Dedifferentiated amniotic fluid mesenchymal stem cell (primary cell): Measurements from ENCODE around the gene CHERP.

ENCODE experiments used
- DNase-seq: peaks from one replicate; pipeline ENCODE4 v3.0.0-alpha.2; 2016; ENCODE audit errors: extremely low spot score

The CHERP gene, protein sequence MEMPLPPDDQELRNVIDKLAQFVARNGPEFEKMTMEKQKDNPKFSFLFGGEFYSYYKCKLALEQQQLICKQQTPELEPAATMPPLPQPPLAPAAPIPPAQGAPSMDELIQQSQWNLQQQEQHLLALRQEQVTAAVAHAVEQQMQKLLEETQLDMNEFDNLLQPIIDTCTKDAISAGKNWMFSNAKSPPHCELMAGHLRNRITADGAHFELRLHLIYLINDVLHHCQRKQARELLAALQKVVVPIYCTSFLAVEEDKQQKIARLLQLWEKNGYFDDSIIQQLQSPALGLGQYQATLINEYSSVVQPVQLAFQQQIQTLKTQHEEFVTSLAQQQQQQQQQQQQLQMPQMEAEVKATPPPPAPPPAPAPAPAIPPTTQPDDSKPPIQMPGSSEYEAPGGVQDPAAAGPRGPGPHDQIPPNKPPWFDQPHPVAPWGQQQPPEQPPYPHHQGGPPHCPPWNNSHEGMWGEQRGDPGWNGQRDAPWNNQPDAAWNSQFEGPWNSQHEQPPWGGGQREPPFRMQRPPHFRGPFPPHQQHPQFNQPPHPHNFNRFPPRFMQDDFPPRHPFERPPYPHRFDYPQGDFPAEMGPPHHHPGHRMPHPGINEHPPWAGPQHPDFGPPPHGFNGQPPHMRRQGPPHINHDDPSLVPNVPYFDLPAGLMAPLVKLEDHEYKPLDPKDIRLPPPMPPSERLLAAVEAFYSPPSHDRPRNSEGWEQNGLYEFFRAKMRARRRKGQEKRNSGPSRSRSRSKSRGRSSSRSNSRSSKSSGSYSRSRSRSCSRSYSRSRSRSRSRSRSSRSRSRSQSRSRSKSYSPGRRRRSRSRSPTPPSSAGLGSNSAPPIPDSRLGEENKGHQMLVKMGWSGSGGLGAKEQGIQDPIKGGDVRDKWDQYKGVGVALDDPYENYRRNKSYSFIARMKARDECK

DNA sequence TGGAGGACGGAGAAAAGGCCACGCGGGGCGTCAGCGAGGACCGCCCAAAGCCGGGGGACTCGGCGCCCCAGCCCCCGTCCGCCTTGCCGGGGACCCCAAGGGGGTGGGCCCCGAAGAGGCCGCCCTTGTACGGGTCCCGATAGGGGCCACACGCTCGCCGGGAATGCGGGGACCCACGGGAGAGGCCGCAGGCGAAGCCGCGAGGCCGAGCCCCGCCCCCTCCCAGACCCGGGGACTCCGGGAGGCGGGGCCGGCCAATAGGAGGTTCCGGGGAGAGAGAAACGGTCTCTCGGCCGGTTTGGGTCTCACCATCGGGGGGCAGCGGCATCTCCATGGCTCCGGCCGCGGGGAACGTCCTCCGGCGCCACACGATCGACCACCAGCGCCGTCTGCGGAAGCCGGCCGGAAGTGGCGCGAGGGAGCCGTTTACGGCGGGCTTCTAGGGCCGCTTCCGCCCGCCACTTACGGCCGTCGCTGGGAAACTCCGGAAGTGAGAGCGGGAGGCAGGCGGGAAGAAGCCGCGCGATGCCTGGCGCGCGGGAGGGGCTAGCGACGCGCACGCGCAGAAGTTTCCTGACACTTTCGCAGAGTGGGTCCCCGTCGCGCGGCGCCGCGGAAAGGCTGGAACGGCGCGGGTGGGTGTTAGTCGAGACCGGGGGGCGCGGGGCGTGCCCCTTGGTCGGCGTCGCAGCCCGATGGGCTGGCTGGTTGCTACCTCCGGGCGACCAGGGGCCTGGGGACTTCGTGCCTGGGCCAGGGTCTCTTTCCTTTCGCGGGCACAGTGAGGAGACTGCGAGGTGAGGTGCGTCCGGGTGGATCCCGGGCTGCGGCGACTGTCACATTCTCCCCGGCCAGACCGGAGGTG is at the start of gene CHERP:
TSS of gene CHERP (minus strand) at position 393 of the 865 bp plus-strand sequence. CDS start at position 334, 59 bp downstream.
- peak; percentile 92 for DNase-seq

DNA sequence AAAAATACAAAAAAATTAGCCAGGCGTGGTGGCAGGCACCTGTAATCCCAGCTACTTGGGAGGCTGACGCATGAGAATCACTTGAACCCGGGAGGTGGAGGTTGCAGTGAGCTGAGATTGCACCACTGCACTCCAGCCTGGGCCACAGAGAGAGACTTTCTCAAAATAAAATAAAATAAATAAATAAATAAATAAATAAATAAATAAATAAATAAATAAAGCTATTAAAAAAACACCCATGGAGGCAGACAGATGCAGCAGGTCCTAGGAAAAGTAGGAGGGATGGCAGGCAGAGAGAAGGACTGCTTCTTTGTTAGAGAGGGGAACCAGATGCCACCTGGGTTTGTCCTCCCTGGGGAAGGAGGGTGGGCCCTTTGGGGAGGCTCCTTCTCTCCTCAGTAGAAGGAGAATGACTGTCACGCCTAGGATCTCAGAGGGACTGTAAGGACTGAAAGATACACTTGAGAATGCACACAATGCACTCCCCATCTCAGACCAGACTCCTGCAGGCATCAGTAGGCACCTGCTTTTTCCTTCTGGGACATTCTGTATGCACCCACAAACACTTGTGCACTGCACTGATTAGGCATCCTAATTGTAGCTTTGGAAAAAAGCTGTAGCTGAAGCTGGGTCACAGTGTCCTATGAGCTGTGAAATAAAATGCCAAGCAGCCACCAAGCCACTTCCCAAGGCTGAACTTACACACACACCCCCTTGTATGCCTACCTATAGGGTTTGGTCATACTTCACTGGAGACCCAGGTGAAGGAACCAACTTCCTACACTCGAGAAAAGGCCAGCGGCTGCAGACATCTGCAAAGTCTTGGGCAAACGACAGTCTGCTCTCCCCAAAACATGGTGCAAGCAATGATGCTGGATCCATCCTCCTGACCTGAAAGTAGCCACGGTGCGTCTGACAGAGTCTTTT is 48.9 kb upstream of the CHERP start:
- DNase-seq = no peak

DNA sequence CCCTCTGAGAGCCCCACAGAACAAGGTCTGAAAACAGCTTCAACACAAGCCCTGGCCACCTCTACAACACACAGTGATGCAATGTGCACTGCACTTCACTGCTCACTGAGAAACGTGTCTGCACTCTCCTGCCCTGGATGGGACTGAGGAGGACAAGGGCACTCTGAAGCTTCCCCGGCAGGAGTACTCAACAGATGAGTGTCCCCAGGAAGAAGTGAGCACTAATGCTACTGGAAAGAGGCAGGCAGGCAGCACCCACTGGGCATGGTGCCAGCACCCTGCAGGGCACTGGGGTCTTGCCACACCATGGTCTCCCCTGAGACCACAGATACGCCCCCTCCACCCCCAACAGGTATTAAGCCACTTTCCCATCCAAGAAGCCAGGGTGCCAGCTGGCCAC is 47.7 kb upstream of the CHERP start:
- no peak for DNase-seq

DNA sequence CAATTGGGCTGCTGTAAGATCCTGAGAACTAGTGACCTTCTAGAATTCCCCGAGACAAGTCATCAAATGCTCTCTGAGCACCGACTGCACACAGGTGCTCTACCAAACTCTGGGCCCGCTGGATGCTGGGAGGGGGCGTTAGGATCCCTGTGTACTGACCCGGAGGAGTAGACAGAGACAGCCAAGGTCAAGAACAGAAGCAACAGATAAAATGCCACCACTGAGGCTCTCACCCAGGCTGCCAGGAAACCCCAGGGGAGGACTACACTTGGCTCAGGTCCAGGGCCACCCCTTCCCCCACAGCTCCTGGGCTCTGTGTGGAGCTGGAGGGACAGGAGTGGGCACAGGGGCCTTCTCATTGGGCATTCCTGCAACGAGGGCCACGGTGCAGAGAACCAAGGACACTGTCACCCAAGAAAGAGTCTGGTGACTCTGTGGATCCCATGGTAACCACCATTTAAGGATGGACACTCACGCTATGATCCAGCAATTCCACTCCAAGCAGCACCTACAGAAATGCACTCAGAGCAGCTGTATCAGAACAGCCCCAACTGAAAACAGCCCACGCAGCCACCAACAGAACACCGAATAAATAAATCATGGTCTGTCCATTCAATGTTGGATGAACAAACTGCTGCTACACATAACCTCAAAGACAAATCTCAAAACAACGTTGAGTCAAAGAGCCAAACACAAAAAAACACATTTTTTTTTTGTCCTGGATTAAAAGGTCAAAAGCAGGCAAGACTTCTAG is 46.8 kb upstream of the CHERP start:
- no peak for DNase-seq

DNA sequence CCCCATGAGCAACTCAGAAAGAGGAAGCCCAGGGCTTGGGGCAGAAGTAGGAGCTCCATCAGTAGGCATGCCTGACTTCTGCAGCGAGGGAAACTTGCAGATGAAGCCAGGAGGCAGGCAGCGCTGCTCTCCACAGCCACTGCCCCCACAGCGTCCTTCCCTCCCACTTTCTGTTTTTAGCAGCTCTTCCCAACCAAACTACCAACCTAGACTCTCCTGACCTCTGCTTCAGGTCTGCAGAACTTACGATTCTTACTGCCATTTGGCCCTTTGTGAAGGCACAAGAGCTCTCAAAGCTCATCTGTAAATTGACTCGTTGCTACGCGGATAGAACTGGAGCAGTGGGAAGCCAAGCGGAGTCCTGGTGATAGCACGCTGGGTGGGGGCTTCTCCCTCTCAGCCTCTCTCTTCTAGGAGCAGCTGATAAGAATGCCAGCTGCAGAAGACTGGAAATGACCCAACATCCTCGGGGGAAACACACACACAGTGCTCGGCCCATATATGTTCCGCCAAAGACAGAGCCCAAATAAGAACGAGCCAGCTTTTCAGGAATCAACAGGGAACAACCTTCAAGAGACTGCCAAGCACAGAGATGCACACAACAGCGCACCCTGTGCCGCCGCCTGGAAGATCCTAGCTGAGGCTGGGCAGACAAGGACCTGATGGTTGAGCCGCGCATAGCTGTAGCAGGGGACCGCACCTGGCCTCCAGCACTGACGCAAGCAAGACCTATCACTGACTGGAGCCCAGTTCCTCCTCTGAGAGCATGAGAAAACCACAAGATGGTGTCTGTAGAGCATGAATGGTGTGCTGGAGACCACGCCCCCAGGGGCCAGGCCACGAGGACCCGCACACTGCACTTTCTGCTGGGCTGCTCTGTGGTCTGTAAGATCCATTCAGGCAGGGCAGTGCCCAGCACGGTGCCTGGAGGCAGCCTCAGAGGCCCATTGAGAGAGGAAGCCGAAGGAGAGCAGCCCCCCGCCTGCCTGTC is 45.9 kb upstream of the CHERP start:
- DNase-seq = no peak

DNA sequence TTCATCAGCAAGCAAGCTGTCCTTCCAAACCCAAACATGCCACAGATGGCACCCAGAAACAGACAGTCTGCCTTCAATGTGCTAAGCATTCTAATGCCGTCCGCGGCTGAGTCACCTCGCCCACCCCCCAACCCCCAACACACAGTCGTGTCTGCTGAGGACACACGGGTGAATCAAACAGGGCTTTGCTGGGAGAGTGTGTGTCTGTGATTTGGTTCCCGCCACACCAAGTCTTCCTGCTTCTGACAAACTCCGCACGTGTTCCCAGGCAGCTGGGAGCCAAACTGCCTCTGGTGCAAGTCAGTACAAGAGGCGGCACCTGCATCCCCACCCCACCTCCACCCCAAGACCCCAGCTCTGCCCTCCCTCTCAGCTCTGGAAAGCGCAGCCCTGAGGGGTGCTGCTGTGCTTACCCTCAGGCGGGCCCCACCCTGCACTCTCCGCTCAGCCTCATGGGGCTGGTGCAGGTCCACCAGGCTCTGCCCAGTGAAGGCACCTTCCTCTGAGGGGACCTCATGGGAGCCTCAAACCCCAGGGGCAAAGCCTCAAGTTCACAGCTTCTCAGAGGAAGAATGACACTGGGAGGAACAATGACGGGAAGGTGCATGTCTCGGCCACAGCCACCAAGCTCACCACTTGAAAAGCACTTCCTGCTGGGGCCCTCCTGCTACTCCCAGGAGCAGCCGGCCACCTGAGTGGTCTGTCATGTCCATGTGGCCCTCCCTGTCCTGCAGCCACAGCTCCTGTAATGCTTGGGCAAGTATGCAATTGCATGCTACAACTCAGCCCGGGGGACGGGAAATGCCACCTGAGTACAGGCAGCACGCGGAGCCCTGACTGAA is 45.0 kb upstream of the CHERP start:
- no peak for DNase-seq

DNA sequence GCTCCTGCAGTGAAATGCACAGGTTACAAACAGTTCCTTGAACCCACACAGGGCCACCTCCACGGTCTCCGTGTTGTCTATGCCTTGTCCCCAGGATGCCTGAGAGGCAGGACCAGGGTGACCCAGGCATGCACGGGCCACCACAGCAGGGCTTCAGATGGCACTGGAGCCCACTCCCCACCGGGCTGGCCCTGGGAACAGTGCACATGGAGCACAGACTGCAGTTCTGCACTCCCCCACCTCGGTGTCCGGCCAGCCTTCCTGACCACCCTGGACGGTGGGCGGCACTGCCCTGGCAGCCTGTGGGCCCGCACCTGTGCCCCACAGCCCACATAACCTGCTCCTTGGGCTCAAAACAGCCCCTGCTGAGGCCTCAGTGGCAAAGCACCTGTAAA is 44.2 kb upstream of the CHERP start:
- no peak for DNase-seq

DNA sequence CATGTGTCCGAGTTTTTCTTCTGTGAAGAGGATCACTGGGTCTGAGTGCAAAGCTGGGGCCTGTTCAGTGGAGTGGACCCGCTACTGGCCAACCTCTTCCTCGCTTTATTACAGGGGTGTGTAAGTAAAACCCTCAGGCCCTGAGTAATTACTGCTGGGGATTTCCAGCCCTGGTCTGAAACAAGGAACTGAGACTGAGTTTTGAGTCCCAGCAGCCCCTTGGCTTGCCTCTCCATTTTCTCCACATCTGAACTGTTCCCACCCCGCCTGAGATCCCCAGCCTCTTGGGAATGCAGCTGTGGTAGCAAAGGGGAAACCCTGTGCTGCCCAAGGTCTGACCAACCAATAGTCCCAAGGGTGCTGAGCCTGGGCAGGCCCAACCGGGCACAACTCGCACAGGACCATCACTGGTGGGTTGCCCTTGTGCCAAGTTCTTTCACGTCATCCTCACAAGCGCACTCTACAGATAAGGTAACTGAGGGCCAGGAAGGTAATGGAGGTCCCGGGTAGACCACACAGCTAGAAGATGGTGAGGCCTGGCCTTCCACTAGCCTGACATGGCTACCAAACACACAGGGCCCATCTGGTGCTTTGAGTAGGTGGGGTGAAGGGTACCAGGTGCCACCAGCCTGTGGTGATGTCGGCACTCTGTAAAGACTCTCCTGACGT is 43.7 kb upstream of the CHERP start:
- no peak for DNase-seq

DNA sequence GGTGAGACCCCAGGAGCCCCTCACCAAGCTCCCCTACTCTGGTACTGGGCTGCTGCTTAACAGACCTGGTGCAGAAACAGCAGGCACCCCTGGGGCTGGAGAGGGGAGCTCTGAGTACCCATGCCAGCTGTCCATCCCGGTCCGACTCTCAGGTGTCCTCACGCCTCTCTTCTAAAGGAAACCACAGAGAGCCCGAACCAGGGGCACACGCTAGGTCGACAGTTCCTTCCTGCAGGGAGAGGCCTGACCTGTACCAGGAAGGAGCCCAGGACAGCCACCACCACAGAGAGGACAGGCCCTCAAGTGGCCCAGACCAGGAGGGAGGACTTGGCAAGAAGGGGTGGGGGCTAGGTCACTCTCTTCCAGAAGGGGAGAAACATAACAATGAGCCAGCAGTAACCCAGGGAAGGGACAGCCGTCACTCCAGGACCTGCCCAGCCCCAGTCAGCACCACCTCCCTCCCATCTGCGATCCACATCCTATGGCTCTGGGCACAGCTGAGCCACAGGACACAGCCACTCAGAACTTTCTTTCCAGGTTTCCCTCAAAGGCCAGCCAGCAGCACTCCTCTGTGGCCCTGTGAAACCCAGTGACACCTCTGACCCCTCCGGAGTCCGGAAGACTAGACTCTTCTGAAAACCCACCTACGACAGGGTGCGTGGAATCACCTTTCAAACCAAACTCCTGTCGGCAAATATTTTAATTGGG is 43.0 kb upstream of the CHERP start:
- DNase-seq = no peak

DNA sequence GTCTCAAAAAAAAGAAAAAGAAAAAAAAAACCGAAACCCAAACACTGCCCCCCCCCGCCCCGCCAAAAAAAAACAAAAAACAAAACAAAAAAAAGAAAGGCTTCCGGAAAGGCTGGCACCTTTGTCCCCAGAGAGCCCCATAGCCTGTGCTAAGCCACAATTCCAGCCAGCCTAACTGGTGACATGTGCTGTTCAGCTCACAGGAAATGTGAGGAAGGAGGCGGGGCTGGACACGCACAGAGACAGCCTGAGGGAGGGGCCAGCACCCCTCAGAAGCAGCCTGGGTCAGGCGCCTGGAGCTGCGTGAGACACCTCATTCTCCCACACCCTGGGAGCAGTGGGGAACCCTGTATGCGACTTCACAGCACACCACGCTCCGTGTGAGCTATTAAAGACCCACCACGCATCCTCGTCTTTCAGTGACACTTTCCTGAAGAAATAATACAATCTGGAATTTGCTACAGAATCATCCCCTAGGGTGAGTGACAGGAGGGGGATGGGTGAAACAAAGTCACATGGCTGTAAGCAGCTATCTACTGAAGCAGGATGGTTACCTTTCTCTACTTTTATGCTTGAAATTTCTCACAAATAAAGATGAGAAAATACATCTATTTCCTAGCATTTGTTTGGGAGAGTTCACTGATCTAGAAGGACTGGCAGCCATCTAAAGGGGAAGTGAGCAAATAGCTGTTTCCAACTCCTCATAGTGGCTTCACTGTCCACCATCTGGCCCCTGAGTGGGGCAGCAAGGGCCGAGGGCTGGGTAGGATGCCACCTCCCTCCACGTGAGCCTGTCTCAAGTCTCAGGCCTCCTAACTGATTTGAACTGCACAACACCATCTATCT is 42.2 kb upstream of the CHERP start:
- DNase-seq = peak; percentile 43

DNA sequence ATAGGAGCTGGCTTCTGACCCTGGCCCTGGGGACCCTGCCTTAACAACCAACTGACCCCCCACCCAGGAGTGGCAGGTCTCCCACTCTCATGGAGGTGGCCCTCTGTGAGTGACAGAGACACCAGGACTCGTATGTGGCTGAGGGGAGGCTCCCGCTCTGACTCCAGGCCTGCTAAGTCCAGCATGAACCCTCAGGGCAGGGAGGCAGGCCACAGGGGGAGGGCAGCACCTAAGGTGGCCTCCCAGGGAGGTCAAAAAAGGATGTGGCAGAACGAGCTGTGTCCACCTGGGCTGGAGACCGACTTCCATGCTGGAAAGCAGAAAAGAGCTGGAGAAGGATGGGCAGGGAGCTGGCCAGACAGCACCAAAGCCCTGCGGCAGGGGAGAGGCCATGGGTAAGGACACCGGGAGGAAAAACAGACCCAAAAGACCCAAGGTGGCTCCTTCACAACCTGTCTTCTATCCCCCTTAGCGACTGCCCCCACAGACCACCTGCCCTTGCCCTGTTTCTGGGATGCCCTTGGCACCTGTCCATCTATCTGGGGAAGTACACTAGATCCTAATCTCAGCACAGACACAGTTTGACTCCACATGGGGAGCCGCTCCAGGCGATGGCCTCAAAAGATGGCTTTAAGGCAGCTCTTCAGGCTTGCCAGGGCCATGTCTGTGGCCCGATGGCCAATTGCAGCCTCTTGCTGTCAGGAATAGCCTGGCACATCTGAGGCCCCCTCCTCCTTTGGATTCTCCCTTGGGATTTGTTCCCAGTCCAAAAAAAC is 40.4 kb upstream of the CHERP start:
- no peak for DNase-seq

DNA sequence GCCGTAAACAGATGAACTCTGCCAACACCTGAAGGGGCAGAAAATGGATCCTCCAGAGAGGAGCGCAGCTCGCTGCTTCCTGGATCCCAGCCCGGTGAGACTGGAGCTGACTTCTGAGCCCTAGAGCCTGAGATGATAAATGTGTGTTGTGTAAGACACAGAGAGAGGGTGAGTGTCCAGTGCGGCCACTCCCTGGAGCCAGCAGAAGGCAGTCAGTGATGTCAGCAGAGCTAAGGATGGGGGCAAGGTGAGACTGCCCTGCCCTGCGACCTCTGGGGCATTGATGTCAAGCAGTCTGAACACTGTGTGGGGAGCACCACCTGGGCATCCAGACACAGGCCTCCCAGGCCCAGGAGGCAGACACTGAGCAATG is 39.7 kb upstream of the CHERP start:
- DNase-seq = no peak

DNA sequence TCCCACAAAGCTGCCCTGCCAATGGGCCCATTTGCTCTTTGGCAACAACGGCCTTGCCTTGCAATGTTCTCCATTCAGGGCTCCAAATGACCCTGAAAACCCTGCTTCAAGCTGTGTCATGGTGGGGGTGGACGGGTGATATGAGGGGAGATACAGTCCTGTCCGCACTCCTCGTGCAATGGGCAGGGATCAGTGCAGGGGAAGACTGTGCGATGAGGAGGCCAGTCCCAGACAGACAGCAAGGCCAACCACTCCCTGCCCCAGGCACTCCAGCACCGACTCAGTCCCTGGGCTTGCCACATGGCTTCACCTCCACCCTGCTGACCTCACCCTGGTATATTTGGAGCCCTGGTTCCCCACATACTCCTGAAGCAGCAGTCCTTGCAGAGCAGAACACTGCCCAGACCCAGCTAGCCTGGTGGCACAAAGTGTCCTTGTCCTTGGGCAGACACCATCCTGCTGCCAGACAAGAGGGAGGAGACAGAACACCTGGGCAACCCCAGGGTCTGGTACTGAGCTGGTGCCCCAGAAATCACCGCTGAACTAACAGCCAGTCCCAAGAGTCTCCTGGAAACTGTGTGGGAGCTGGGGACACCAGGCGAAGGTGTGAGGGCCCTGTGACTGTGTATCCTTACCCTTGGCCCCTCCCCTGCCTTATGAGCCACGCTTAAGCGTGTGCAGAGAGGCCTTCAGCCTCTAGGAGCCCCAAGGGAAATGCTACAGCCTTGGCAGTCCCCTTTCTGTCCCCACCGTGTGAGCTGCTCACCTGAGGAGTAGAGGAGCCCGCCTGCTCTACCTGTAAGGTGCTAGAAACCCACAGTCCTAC is 39.1 kb upstream of the CHERP start:
- DNase-seq = no peak

DNA sequence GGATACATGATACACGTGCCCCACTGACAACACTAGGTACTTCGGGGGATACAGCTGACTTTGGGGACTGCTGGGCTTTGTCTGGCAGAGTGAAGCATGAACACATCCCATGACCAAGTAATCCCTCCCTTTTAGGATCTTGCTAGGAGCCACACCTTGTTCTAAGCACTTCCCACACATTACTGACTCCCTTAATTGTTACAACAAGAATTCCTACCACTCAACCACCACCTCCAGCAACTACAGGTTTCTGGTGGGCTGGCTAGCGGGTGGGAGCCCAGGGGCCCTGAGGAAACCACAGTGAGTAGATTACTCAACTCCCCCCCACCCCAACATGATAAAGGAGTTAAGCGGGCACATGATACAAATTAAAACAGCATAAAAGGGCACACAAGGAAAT is 37.1 kb upstream of the CHERP start:
- DNase-seq = no peak
